ENCODE measurements around the gene SORBS2.

The SORBS2 gene

DNA sequence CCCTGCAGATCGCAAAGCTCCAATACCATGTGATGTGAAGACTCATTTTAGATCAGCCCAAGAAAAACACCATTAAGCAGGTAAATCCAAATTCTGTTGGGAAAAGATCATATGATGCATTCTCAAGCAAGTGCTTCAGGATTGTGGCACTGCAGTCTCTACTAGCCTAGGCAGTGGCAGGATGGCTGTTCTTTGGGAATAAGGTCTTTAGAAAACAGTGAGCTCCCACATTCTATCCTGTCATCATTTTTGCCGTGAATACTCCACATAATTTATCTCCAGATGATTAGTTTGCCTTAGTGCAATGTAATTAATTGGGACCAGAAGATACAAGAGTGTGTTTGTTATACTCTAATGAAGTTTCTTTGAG lies 18.9 kb downstream of the SORBS2 start:
- no peak for TF ChIP-seq TCF4 (CRISPR knock-in tag; IDR thresholded peaks at IDR 0.05; ENCODE audit: borderline replicate concordance)
- TF ChIP-seq RARB (CRISPR knock-in tag; IDR thresholded peaks at IDR 0.05): no peak
- no peak for TF ChIP-seq POU6F1 (CRISPR knock-in tag; IDR thresholded peaks at IDR 0.05; ENCODE audit: borderline replicate concordance, low read depth)
- no peak for TF ChIP-seq ZC3H10 (CRISPR knock-in tag; IDR thresholded peaks at IDR 0.05)
- no peak for TF ChIP-seq OSR1 (CRISPR knock-in tag; IDR thresholded peaks at IDR 0.05)
- no peak for TF ChIP-seq ARNTL (CRISPR knock-in tag; IDR thresholded peaks at IDR 0.05; ENCODE audit: borderline replicate concordance, low read depth)
- no peak for TF ChIP-seq ZNF8 (CRISPR knock-in tag; IDR thresholded peaks at IDR 0.05)
- no peak for TF ChIP-seq ESRRG (CRISPR knock-in tag; IDR thresholded peaks at IDR 0.05)
- no peak for TF ChIP-seq GLIS3 (CRISPR knock-in tag; IDR thresholded peaks at IDR 0.05)
- TF ChIP-seq CREB5 (CRISPR knock-in tag; IDR thresholded peaks at IDR 0.05; ENCODE audit: low read depth): no peak
- TF ChIP-seq ZNF565 (CRISPR knock-in tag; conservative IDR thresholded peaks at IDR 0.05; ENCODE audit: low read depth): no peak
- ATAC-seq: peak; percentile 17; the same call in 2 of the 3 replicates

DNA sequence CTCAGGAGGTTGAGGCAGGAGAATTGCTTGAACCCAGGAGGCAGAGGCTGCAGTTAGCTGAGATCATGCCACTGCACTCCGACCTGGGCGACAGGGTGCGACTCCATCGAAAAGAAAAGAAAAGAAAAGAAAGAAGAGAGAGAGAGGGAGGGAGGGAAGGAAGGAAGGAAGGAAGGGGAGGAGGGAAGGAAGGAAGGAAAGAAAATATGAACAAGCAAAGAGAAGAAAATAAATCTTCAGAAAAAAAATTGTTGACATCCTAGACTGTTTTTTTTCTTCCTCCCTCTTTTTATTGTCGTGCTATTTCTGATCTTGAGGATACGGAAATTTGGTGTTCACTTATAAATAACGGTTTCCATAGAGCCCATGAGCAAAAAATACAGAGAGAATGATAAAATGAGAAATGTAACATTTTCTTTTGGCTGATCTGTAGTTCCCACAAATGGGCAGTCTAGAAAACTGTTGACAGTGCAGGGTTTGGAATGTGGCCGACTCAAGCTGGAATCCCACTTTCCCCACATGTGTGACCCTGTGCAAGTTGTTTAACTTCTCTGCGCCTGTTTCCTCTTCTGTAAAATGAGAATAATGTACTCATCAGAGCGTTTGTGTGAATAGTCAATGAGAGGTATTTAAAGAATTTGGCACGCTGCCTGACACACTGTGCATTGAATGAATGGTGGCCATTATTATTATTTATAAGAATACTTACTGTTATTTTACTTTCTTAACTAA lies 19.4 kb downstream of the SORBS2 start:
- peak; percentile 83 for ATAC-seq
- no peak for TF ChIP-seq ZFP30 (CRISPR knock-in tag; IDR thresholded peaks at IDR 0.05)
- no peak for TF ChIP-seq TOX (CRISPR knock-in tag; IDR thresholded peaks at IDR 0.05; ENCODE audit: borderline replicate concordance)
- no peak for TF ChIP-seq ARNTL (CRISPR knock-in tag; IDR thresholded peaks at IDR 0.05; ENCODE audit: borderline replicate concordance, low read depth)
- no peak for TF ChIP-seq OSR1 (CRISPR knock-in tag; IDR thresholded peaks at IDR 0.05)
- TF ChIP-seq CSRNP3 (CRISPR knock-in tag; IDR thresholded peaks at IDR 0.05): no peak
- no peak for TF ChIP-seq ZNF565 (CRISPR knock-in tag; conservative IDR thresholded peaks at IDR 0.05; ENCODE audit: low read depth)
- no peak for TF ChIP-seq TCF4 (CRISPR knock-in tag; IDR thresholded peaks at IDR 0.05; ENCODE audit: borderline replicate concordance)
- no peak for TF ChIP-seq POU6F1 (CRISPR knock-in tag; IDR thresholded peaks at IDR 0.05; ENCODE audit: borderline replicate concordance, low read depth)
- TF ChIP-seq, protein P1, sequence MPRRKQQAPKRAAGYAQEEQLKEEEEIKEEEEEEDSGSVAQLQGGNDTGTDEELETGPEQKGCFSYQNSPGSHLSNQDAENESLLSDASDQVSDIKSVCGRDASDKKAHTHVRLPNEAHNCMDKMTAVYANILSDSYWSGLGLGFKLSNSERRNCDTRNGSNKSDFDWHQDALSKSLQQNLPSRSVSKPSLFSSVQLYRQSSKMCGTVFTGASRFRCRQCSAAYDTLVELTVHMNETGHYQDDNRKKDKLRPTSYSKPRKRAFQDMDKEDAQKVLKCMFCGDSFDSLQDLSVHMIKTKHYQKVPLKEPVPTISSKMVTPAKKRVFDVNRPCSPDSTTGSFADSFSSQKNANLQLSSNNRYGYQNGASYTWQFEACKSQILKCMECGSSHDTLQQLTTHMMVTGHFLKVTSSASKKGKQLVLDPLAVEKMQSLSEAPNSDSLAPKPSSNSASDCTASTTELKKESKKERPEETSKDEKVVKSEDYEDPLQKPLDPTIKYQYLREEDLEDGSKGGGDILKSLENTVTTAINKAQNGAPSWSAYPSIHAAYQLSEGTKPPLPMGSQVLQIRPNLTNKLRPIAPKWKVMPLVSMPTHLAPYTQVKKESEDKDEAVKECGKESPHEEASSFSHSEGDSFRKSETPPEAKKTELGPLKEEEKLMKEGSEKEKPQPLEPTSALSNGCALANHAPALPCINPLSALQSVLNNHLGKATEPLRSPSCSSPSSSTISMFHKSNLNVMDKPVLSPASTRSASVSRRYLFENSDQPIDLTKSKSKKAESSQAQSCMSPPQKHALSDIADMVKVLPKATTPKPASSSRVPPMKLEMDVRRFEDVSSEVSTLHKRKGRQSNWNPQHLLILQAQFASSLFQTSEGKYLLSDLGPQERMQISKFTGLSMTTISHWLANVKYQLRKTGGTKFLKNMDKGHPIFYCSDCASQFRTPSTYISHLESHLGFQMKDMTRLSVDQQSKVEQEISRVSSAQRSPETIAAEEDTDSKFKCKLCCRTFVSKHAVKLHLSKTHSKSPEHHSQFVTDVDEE (CRISPR knock-in tag; IDR thresholded peaks at IDR 0.05): no peak
- TF ChIP-seq ZNF70 (CRISPR knock-in tag; IDR thresholded peaks at IDR 0.05): no peak
- TF ChIP-seq ZC3H10 (CRISPR knock-in tag; IDR thresholded peaks at IDR 0.05): no peak
- TF ChIP-seq PPARA (CRISPR knock-in tag; IDR thresholded peaks at IDR 0.05; ENCODE audit: borderline replicate concordance): no peak
- no peak for TF ChIP-seq BACH2 (CRISPR knock-in tag; IDR thresholded peaks at IDR 0.05; ENCODE audit: borderline replicate concordance)
- TF ChIP-seq CREB5 (CRISPR knock-in tag; IDR thresholded peaks at IDR 0.05; ENCODE audit: low read depth): no peak
- no peak for TF ChIP-seq CSDC2 (CRISPR knock-in tag; IDR thresholded peaks at IDR 0.05)
- no peak for TF ChIP-seq ISL1 (CRISPR knock-in tag; IDR thresholded peaks at IDR 0.05)
- TF ChIP-seq ZFP3 (CRISPR knock-in tag; IDR thresholded peaks at IDR 0.05): no peak
- no peak for TF ChIP-seq ZNF8 (CRISPR knock-in tag; IDR thresholded peaks at IDR 0.05)
- TF ChIP-seq RARB (CRISPR knock-in tag; IDR thresholded peaks at IDR 0.05): no peak

Data from SK-N-SH treated with all-trans-retinoic acid at 6 μM for 48 hours (cell line).